SHP77 (cell line): ENCODE results near the gene INPP5D.
"Not testable (repeated sequence)": the region's sequence is repeated elsewhere in the genome, so short reads cannot be mapped to it uniquely, and the experiment has no call there.

Experiments
- DNase-seq, 2 experiments: peaks; one replicate each; lab custom pipeline; 2025; lab: John Stamatoyannopoulos, UW

Gene INPP5D

GRCh38 chr2:233174137-233174536 lies 114.0 kb downstream of the INPP5D start:
- DNase-seq = no peak

GRCh38 chr2:233178994-233179847 lies 119.1 kb downstream of the INPP5D start:
- DNase-seq = peak in 1 of 2 experiments; percentile 8

GRCh38 chr2:233179848-233180366 lies 119.8 kb downstream of the INPP5D start:
- DNase-seq = no peak

GRCh38 chr2:233183869-233184418 lies 123.8 kb downstream of the INPP5D start:
- DNase-seq = no peak

- DNase-seq = no peak
These were observed 124.5 kb downstream of the INPP5D start for GRCh38 chr2:233184669-233185068.

GRCh38 chr2:233185330-233185729 lies 125.2 kb downstream of the INPP5D start:
- no peak for DNase-seq

- no peak for DNase-seq
These were observed 125.8 kb downstream of the INPP5D start for GRCh38 chr2:233185963-233186362.

- no peak for DNase-seq
These were observed 126.7 kb downstream of the INPP5D start for GRCh38 chr2:233186851-233187250.

GRCh38 chr2:233189025-233189424 lies 128.9 kb downstream of the INPP5D start:
- no peak for DNase-seq

- not testable (repeated sequence) for DNase-seq
These were observed 130.9 kb downstream of the INPP5D start for GRCh38 chr2:233191016-233191415.

- DNase-seq = no peak
These were observed 133.6 kb downstream of the INPP5D start for GRCh38 chr2:233193738-233194137.

- no peak for DNase-seq
These were observed 134.9 kb downstream of the INPP5D start for GRCh38 chr2:233195027-233195426.

- DNase-seq = no peak
These were observed 136.9 kb downstream of the INPP5D start for GRCh38 chr2:233197022-233197421.

GRCh38 chr2:233198026-233198425 lies 137.9 kb downstream of the INPP5D start:
- no peak for DNase-seq

- DNase-seq = no peak
These were observed 139.7 kb downstream of the INPP5D start for GRCh38 chr2:233199870-233200269.

- not testable (repeated sequence) for DNase-seq
These were observed 140.6 kb downstream of the INPP5D start for GRCh38 chr2:233200790-233201189.

GRCh38 chr2:233201258-233202013 lies 141.3 kb downstream of the INPP5D start:
- no peak for DNase-seq

GRCh38 chr2:233202531-233202944 lies 142.4 kb downstream of the INPP5D start:
- no peak for DNase-seq

GRCh38 chr2:233203060-233203459 lies 142.9 kb downstream of the INPP5D start:
- DNase-seq = no peak

- DNase-seq = no peak
These were observed 144.3 kb downstream of the INPP5D start for GRCh38 chr2:233204286-233204936.

GRCh38 chr2:233208382-233209116 lies 148.4 kb downstream of the INPP5D start:
- DNase-seq = no peak
